Panc1 (cell line): Measurements from ENCODE around the gene NPTX2. TPM values are rescaled to one million over a fixed set of nuclear protein-coding genes. Genes with fewer than 3 reads are reported as not detected.

ENCODE experiments used
- ATAC-seq: fragments of 200-7000 bp; cut with Tn5 transposase; 2 replicates; pipeline ENCODE4 v1.9.1; 2020; ENCODE audit warnings: mild to moderate bottlenecking, moderate library complexity
- BruUV-seq: library from RNA; stranded (reverse); fragments of 400-500 nt; replicated peaks from 2 replicates; lab custom pipeline; 2021; lab: Mats Ljungman, UMichigan
- CTCF ChIA-PET: fragments of 300-600 bp; sonication (Branson Sonifier 250); formaldehyde crosslinking; loops from one replicate; lab custom pipeline; 2022; ENCODE audit warnings: antibody characterized with exemption; lab: Charles Lee
- POLR2A ChIA-PET: fragments of 300-600 bp; sonication (Branson Sonifier 250); formaldehyde crosslinking; loops from one replicate; lab custom pipeline; 2022; ENCODE audit warnings: antibody characterized with exemption; lab: Charles Lee
- DNase-seq: peaks from one replicate; pipeline ENCODE4 v3.0.0-alpha.2; 2010; ENCODE audit warnings: low read depth, low spot score
- H3K27ac ChIP-seq: 2 replicates; pipeline ENCODE4 v1.5.1; 2011; ENCODE audit warnings: mild to moderate bottlenecking, low read length, inconsistent platforms
- H3K27me3 ChIP-seq: fragments of 200-500 bp; sonication (Bioruptor generic); 2 replicates; pipeline ENCODE4 v1.6.0; 2014; ENCODE audit warnings: low read length, inconsistent platforms; ENCODE audit not compliant: control insufficient read depth, insufficient read depth
- H3K36me3 ChIP-seq: fragments of 200-500 bp; sonication (Bioruptor generic); 2 replicates; pipeline ENCODE4 v1.5.1; 2014; ENCODE audit warnings: inconsistent platforms, mild to moderate bottlenecking, low read length, moderate library complexity; ENCODE audit not compliant: control insufficient read depth, insufficient read depth
- H3K4me1 ChIP-seq: 2 replicates; pipeline ENCODE4 v1.5.1; 2011; ENCODE audit warnings: inconsistent platforms, mild to moderate bottlenecking, low read length, moderate library complexity; ENCODE audit not compliant: control insufficient read depth, insufficient read depth
- H3K4me3 ChIP-seq, 2 experiments: 2 replicates each; pipeline ENCODE4 v1.5.1; 2011 to 2012; ENCODE audit warnings: low read depth in 2 of 2, low read length in 2 of 2, mild to moderate bottlenecking in 2 of 2, inconsistent platforms in 1 of 2, moderate library complexity in 1 of 2
- H3K9me3 ChIP-seq: fragments of 200-500 bp; sonication (Bioruptor generic); 2 replicates; pipeline ENCODE4 v1.5.1; 2014; ENCODE audit warnings: low read depth, mild to moderate bottlenecking, inconsistent platforms, low read length, moderate library complexity; ENCODE audit not compliant: control insufficient read depth, insufficient read depth
- CTCF ChIP-seq: fragments of 450-650 bp; IDR thresholded peaks from 2 replicates; pipeline ENCODE4 v1.5.1; 2017; ENCODE audit warnings: mild to moderate bottlenecking
- POLR2AphosphoS5 ChIP-seq: IDR thresholded peaks from 2 replicates; pipeline ENCODE4 v1.6.1; 2012; ENCODE audit warnings: mild to moderate bottlenecking, low read depth, low read length, moderate library complexity
- REST ChIP-seq, 2 experiments: IDR thresholded peaks; 2 replicates each; pipeline ENCODE4 v1.6.1; 2011 to 2012; ENCODE audit warnings: low read depth in 2 of 2, control low read depth in 1 of 2, low read length in 1 of 2, mild to moderate bottlenecking in 1 of 2, moderate library complexity in 1 of 2; ENCODE audit not compliant: insufficient read depth in 1 of 2
- SIN3A ChIP-seq: IDR thresholded peaks from 2 replicates; pipeline ENCODE4 v1.6.1; 2012; ENCODE audit warnings: low read depth, mild to moderate bottlenecking, low read length, moderate library complexity, borderline replicate concordance; ENCODE audit not compliant: insufficient read depth
- TCF7L2 ChIP-seq: IDR thresholded peaks from 2 replicates; pipeline ENCODE4 v1.6.1; 2011; ENCODE audit warnings: mild to moderate bottlenecking, low read depth, low read length, inconsistent platforms
- in situ Hi-C: cut with HindIII; loops from 2 replicates; pipeline ENCODE4 v1.10.0; 2016; ENCODE audit warnings: low sequenced_read_pairs, low pct_unique_long_range_greater_than_20kb
- intact Hi-C: fragments of 100-400 bp; cut with micrococcal nuclease; formaldehyde crosslinking; loops from one replicate; pipeline ENCODE4 v1.10.0; 2022; ENCODE audit not compliant: unreplicated experiment
- total RNA-seq: library from RNA; stranded (reverse); gene quantifications from one replicate; pipeline ENCODE4 v1.2.1, GENCODE V29; 2021; ENCODE audit not compliant: unreplicated experiment

The NPTX2 gene
- total RNA-seq, 1 experiment from 2014 or later: 0.15 TPM

- ATAC-seq (no peak), DNase-seq (no peak)
- BruUV-seq: no TSS peak
- no peak for TF ChIP-seq CTCF
- TF ChIP-seq POLR2AphosphoS5: no peak
- no peak for TF ChIP-seq SIN3A
- TF ChIP-seq TCF7L2: no peak
- no peak for TF ChIP-seq REST (IDR thresholded peaks at IDR 0.05; ENCODE audit: insufficient read depth in 1 of 2, low read depth in 2 of 2, low read length in 1 of 2)
- H3K27me3 ChIP-seq: peaks cover 21% of the 10 kb centered on the region
- no peaks in the 10 kb centered on the region for H3K36me3 ChIP-seq
- H3K9me3 ChIP-seq: no peaks in the 10 kb centered on the region
- in situ Hi-C loops (no loop called here), intact Hi-C loops (no loop called here)
- H3K27ac ChIP-seq: no peak overlapping the region
- H3K4me1 ChIP-seq: 0 out of 2 replicates have a peak, but pooled peaks cover 7% of the 10 kb centered on the region
- ChIA-PET POLR2A (interaction anchor here (0.6 kb wide), 2 partner anchors 8 to 85 kb away, joined by 3 read pairs; no protein-coding TSS in a partner anchor), CTCF (interaction anchor here (0.6 kb wide), 1 partner anchor 122 kb away, joined by 4 read pairs; no protein-coding TSS in a partner anchor)
- H3K4me3 ChIP-seq: no peak overlapping the region
These were observed 4.7 kb downstream of the NPTX2 start for GRCh38 chr7:98621573-98622482.

- ATAC-seq: no peak
- H3K27me3 ChIP-seq: peaks cover 22% of the 10 kb centered on the region
- no peaks in the 10 kb centered on the region for H3K9me3 ChIP-seq
- no peak overlapping the region for H3K4me3 ChIP-seq
- DNase-seq: no peak
- CTCF ChIA-PET: no interaction called here
- H3K36me3 ChIP-seq: no peaks in the 10 kb centered on the region
- no peak for TF ChIP-seq REST (IDR thresholded peaks at IDR 0.05; ENCODE audit: insufficient read depth in 1 of 2, low read depth in 2 of 2, low read length in 1 of 2)
- TF ChIP-seq POLR2AphosphoS5: no peak
- no peak for TF ChIP-seq SIN3A
- no peak for TF ChIP-seq TCF7L2
- no peak for TF ChIP-seq CTCF
- no TSS peak for BruUV-seq
- intact Hi-C loops: no loop called here
- H3K27ac ChIP-seq: no peak overlapping the region
- H3K4me1 ChIP-seq: 0 out of 2 replicates have a peak, but pooled peaks cover 7% of the 10 kb centered on the region
- in situ Hi-C loops: no loop called here
- POLR2A ChIA-PET: no interaction called here
These were observed 5.8 kb downstream of the NPTX2 start for GRCh38 chr7:98622926-98623325.
